ENCODE data around the gene RABGEF1. TPM values are rescaled to one million over a fixed set of nuclear protein-coding genes. Genes with fewer than 3 reads are reported as not detected.

The RABGEF1 gene
- total RNA-seq, 6 experiments from 2014 or later: 38.6 to 45.3 (median 42.5) TPM

DNA sequence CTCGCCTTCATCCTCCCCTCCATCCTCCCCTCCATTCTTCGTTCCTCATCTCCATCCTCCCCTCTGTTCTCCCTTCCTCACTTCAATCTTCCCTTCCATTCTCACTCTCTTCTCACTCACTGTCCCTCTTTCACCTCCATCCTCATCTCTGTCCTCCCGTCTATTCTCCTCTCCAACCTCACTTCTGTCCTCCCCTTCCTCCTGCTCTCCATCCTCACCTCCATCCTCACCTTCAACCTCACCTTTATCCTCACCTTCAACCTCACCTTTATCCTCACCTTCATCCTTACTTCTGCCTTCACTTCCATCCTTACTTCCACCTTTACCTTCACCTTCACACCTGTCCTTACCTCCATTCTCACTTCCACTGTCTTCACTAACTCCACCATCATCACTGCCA is 11.3 kb upstream of the RABGEF1 start:
- H3K27me3 Mint-ChIP-seq (ENCODE audit: insufficient read depth): peaks cover 2% of the 10 kb centered on the region; the same call in 1 of the 2 replicates
- no peak for DNase-seq
- H3K36me3 Mint-ChIP-seq (ENCODE audit: low read depth): peaks cover 36% of the 10 kb centered on the region
- H3K4me3 Mint-ChIP-seq: no peak overlapping the region
- H3K9me3 Mint-ChIP-seq: peaks cover 11% of the 10 kb centered on the region
- H3K27ac Mint-ChIP-seq: no peak overlapping the region
- no peak for TF ChIP-seq CTCF (IDR thresholded peaks at IDR 0.05)
- no peaks in the 10 kb centered on the region for H3K4me1 Mint-ChIP-seq (ENCODE audit: low read depth)

DNA sequence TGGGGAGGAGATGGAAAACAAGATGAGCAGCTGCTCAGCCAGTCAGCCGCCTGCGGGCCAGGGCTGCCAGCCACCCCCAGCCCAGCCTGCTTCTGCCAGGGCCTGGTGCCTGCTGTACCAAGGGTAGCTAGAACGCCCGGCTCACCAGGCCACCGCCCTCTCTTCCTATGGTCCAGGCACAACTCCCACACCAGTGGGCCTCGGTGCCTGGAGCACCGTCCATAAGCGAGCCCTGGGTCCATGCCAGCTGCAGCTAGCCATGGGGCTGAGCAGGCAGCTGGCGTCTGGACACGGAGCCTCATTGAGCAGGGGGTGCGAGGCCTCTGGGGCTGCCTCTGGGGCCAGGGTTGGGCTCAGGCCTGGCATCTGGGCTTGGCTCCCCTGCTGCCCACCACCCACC is 8.5 kb upstream of the RABGEF1 start:
- H3K9me3 Mint-ChIP-seq: peaks cover 14% of the 10 kb centered on the region
- H3K36me3 Mint-ChIP-seq (ENCODE audit: low read depth): peaks cover 46% of the 10 kb centered on the region
- TF ChIP-seq CTCF (IDR thresholded peaks at IDR 0.05): no peak
- no peak overlapping the region for H3K27ac Mint-ChIP-seq
- H3K27me3 Mint-ChIP-seq (ENCODE audit: insufficient read depth): peaks cover 2% of the 10 kb centered on the region; the same call in 1 of the 2 replicates
- no peak for DNase-seq
- no peak overlapping the region for H3K4me3 Mint-ChIP-seq
- no peaks in the 10 kb centered on the region for H3K4me1 Mint-ChIP-seq (ENCODE audit: low read depth)

- peaks cover 2% of the 10 kb centered on the region; the same call in 1 of the 2 replicates for H3K27me3 Mint-ChIP-seq (ENCODE audit: insufficient read depth)
- peak overlapping the region; percentile 3; the same call in 1 of the 2 replicates for H3K27ac Mint-ChIP-seq
- H3K4me3 Mint-ChIP-seq: no peak overlapping the region
- H3K36me3 Mint-ChIP-seq (ENCODE audit: low read depth): peaks cover 46% of the 10 kb centered on the region
- DNase-seq: no peak
- peaks cover 14% of the 10 kb centered on the region for H3K9me3 Mint-ChIP-seq
- no peak for TF ChIP-seq CTCF (IDR thresholded peaks at IDR 0.05)
- no peaks in the 10 kb centered on the region for H3K4me1 Mint-ChIP-seq (ENCODE audit: low read depth)
Observed at GRCh38 chr7:66732439-66732838, 8.1 kb upstream of the RABGEF1 start.

DNA sequence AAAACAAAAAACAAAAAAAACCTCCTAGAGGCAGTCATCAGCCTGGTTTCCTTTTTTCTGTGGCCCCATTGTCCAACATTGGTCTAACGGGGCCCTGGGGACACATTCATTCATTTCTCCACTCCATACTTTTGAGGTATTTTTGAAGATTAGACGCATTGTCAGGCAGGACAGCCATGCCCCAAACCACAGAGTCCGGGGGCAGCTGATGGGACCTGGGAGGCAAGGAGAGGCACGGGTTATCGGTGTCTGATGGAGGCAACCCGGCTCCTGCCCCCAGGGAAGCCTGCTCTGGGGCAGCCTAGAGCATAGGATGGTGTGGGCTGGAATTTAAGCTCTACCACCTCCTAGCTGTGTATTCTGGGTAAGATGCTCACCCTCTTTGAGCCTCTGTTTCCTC is 6.5 kb upstream of the RABGEF1 start:
- H3K4me3 Mint-ChIP-seq: no peak overlapping the region
- H3K27me3 Mint-ChIP-seq (ENCODE audit: insufficient read depth): peaks cover 2% of the 10 kb centered on the region; the same call in 1 of the 2 replicates
- H3K4me1 Mint-ChIP-seq (ENCODE audit: low read depth): no peaks in the 10 kb centered on the region
- DNase-seq: no peak
- H3K27ac Mint-ChIP-seq: no peak overlapping the region
- H3K9me3 Mint-ChIP-seq: peaks cover 14% of the 10 kb centered on the region
- H3K36me3 Mint-ChIP-seq (ENCODE audit: low read depth): peaks cover 37% of the 10 kb centered on the region
- TF ChIP-seq CTCF (IDR thresholded peaks at IDR 0.05): no peak

DNA sequence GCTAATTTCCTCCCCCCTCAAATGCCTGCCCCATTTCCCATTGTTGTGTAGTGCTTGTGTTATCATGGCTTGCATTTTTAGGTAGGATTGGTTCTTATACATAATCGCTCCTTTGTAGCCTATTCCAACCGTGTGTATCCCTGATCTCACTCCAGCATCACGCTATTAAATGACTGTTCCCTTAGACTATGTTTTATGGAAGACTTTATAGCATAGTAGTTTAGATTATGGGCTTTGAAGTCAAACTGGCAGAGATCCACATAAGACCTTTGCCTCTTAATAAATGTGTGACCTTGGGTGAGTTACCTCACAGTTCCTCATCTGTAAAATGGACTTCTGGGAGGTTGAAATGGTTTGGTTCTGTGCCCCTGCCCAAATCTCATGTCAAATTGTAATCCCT is 5.4 kb upstream of the RABGEF1 start:
- TF ChIP-seq CTCF (IDR thresholded peaks at IDR 0.05): no peak
- H3K4me1 Mint-ChIP-seq (ENCODE audit: low read depth): 0 out of 2 replicates have a peak, but pooled peaks cover 4% of the 10 kb centered on the region
- H3K4me3 Mint-ChIP-seq: no peak overlapping the region
- DNase-seq: no peak
- H3K27ac Mint-ChIP-seq: no peak overlapping the region
- no peaks in the 10 kb centered on the region; the same call in 1 of the 2 replicates for H3K27me3 Mint-ChIP-seq (ENCODE audit: insufficient read depth)
- peaks cover 36% of the 10 kb centered on the region for H3K36me3 Mint-ChIP-seq (ENCODE audit: low read depth)
- peaks cover 14% of the 10 kb centered on the region for H3K9me3 Mint-ChIP-seq

GRCh38 chr7:66735850-66736249 is 4.7 kb upstream of the RABGEF1 start:
- H3K36me3 Mint-ChIP-seq (ENCODE audit: low read depth): peaks cover 38% of the 10 kb centered on the region
- no peaks in the 10 kb centered on the region; the same call in 1 of the 2 replicates for H3K27me3 Mint-ChIP-seq (ENCODE audit: insufficient read depth)
- H3K4me3 Mint-ChIP-seq: no peak overlapping the region
- no peak for TF ChIP-seq CTCF (IDR thresholded peaks at IDR 0.05)
- no peak overlapping the region for H3K27ac Mint-ChIP-seq
- 0 out of 2 replicates have a peak, but pooled peaks cover 4% of the 10 kb centered on the region for H3K4me1 Mint-ChIP-seq (ENCODE audit: low read depth)
- H3K9me3 Mint-ChIP-seq: peaks cover 14% of the 10 kb centered on the region
- DNase-seq: no peak

All from HFFc6 (cell line).